Stimulated activated naive CD8-positive, alpha-beta T cell treated with anti-CD3 and anti-CD28 coated beads, Interleukin-15, amount 100 ng/mL, for 72 hours (primary cell): ENCODE measurements around the gene SLC46A3.
"Not testable (repeated sequence)": the region's sequence is repeated elsewhere in the genome, so short reads cannot be mapped to it uniquely, and the experiment has no call there.

Experiments
- ATAC-seq: fragments of 150-1000 bp; cut with Tn5 transposase; 2 replicates; pipeline ENCODE4 v1.10.0; 2021; ENCODE audit warnings: mild to moderate bottlenecking, moderate library complexity
- DNase-seq, 2 donors: peaks; one replicate each; pipeline ENCODE4 v3.0.0; 2021 to 2022
- H3K27ac Mint-ChIP-seq, 2 donors: one replicate each; pipeline ENCODE4 v1.8.0; 2022; ENCODE audit warnings: mild to moderate bottlenecking in 2 of 2, mixed read lengths in 2 of 2, moderate library complexity in 2 of 2
- H3K27me3 Mint-ChIP-seq: one replicate; pipeline ENCODE4 v1.8.0; 2022; ENCODE audit warnings: mixed read lengths
- H3K4me1 Mint-ChIP-seq: one replicate; pipeline ENCODE4 v1.8.0; 2022; ENCODE audit warnings: mild to moderate bottlenecking, mixed read lengths
- H3K4me3 Mint-ChIP-seq, 2 donors: one replicate each; pipeline ENCODE4 v1.8.0; 2022; ENCODE audit warnings: mild to moderate bottlenecking in 2 of 2, mixed read lengths in 2 of 2, moderate library complexity in 1 of 2
- H3K9me3 Mint-ChIP-seq, 2 donors: one replicate each; pipeline ENCODE4 v1.8.0; 2022; ENCODE audit warnings: mixed read lengths in 2 of 2

The SLC46A3 gene

GRCh38 chr13:28710161-28710560, 8.6 kb downstream of the SLC46A3 start:
- DNase-seq: no peak
- H3K27ac Mint-ChIP-seq: no peak overlapping the region
- H3K4me1 Mint-ChIP-seq: peaks cover 14% of the 10 kb centered on the region
- H3K9me3 Mint-ChIP-seq: no peaks in the 10 kb centered on the region
- no peak overlapping the region for H3K4me3 Mint-ChIP-seq
- H3K27me3 Mint-ChIP-seq: no peaks in the 10 kb centered on the region
- no peak for ATAC-seq

GRCh38 chr13:28707629-28708427, 10.9 kb downstream of the SLC46A3 start:
- Mint-ChIP-seq H3K4me3 (no peak overlapping the region), H3K27me3 (no peaks in the 10 kb centered on the region), H3K9me3 (no peaks in the 10 kb centered on the region), H3K27ac (no peak overlapping the region), H3K4me1 (peaks cover 9% of the 10 kb centered on the region)
- DNase-seq (peak; percentile 9 to 15), ATAC-seq (peak; percentile 98)

GRCh38 chr13:28705461-28706083, 13.2 kb downstream of the SLC46A3 start:
- H3K27ac Mint-ChIP-seq: no peak overlapping the region
- ATAC-seq (no peak), DNase-seq (no peak)
- peaks cover 9% of the 10 kb centered on the region for H3K4me1 Mint-ChIP-seq
- H3K4me3 Mint-ChIP-seq: no peak overlapping the region
- H3K27me3 Mint-ChIP-seq: no peaks in the 10 kb centered on the region
- no peaks in the 10 kb centered on the region for H3K9me3 Mint-ChIP-seq

GRCh38 chr13:28704919-28705318, 13.9 kb downstream of the SLC46A3 start:
- H3K4me1 Mint-ChIP-seq: peaks cover 9% of the 10 kb centered on the region
- DNase-seq: no peak

GRCh38 chr13:28704282-28704681, 14.5 kb downstream of the SLC46A3 start:
- H3K27ac Mint-ChIP-seq: no peak overlapping the region
- no peak for ATAC-seq

More at GRCh38 chr13:28704919-28705318, 13.9 kb downstream of the SLC46A3 start:
- no peak for ATAC-seq
- Mint-ChIP-seq H3K4me3 (no peak overlapping the region), H3K9me3 (no peaks in the 10 kb centered on the region), H3K27ac (no peak overlapping the region), H3K27me3 (no peaks in the 10 kb centered on the region)

GRCh38 chr13:28699246-28699645, 19.5 kb downstream of the SLC46A3 start:
- Mint-ChIP-seq H3K27me3 (no peaks in the 10 kb centered on the region), H3K4me1 (no peaks in the 10 kb centered on the region), H3K9me3 (no peaks in the 10 kb centered on the region), H3K4me3 (no peak overlapping the region), H3K27ac (peak overlapping the region in 1 of 2 donors; percentile 71)
- no peak for DNase-seq
- no peak for ATAC-seq

More at GRCh38 chr13:28704282-28704681, 14.5 kb downstream of the SLC46A3 start:
- H3K27me3 Mint-ChIP-seq: no peaks in the 10 kb centered on the region
- no peaks in the 10 kb centered on the region for H3K9me3 Mint-ChIP-seq
- peaks cover 9% of the 10 kb centered on the region for H3K4me1 Mint-ChIP-seq
- H3K4me3 Mint-ChIP-seq: no peak overlapping the region
- no peak for DNase-seq

- ATAC-seq: no peak
- H3K4me1 Mint-ChIP-seq: no peaks in the 10 kb centered on the region
- no peak overlapping the region for H3K27ac Mint-ChIP-seq
- no peak overlapping the region for H3K4me3 Mint-ChIP-seq
- H3K9me3 Mint-ChIP-seq: peaks cover 5 to 6% of the 10 kb centered on the region in 2 donors
- H3K27me3 Mint-ChIP-seq: no peaks in the 10 kb centered on the region
- no peak for DNase-seq
Measured at GRCh38 chr13:28697441-28697840, 21.3 kb downstream of the SLC46A3 start.

GRCh38 chr13:28693605-28694491, 24.9 kb downstream of the SLC46A3 start:
- peaks cover 24 to 33% of the 10 kb centered on the region in 2 donors for H3K9me3 Mint-ChIP-seq
- ATAC-seq, H3K27ac Mint-ChIP-seq, H3K4me3 Mint-ChIP-seq, H3K27me3 Mint-ChIP-seq, DNase-seq, H3K4me1 Mint-ChIP-seq: not testable (repeated sequence)

GRCh38 chr13:28685892-28686291, 32.9 kb downstream of the SLC46A3 start:
- H3K4me1 Mint-ChIP-seq: no peaks in the 10 kb centered on the region
- no peak for DNase-seq
- H3K9me3 Mint-ChIP-seq: peaks cover 9 to 14% of the 10 kb centered on the region in 2 donors
- H3K4me3 Mint-ChIP-seq: no peak overlapping the region
- H3K27me3 Mint-ChIP-seq: no peaks in the 10 kb centered on the region
- no peak for ATAC-seq
- no peak overlapping the region for H3K27ac Mint-ChIP-seq

GRCh38 chr13:28685114-28685513, 33.7 kb downstream of the SLC46A3 start:
- H3K9me3 Mint-ChIP-seq: peaks cover 8% of the 10 kb centered on the region in 2 donors
- ATAC-seq: no peak
- no peak overlapping the region for H3K27ac Mint-ChIP-seq
- H3K4me3 Mint-ChIP-seq: no peak overlapping the region
- H3K4me1 Mint-ChIP-seq: no peaks in the 10 kb centered on the region
- no peaks in the 10 kb centered on the region for H3K27me3 Mint-ChIP-seq
- DNase-seq: no peak

GRCh38 chr13:28684257-28684656, 34.5 kb downstream of the SLC46A3 start:
- no peak overlapping the region for H3K27ac Mint-ChIP-seq
- ATAC-seq: peak; percentile 15
- H3K4me3 Mint-ChIP-seq: no peak overlapping the region

GRCh38 chr13:28683169-28683568, 35.6 kb downstream of the SLC46A3 start:
- H3K4me3 Mint-ChIP-seq, H3K4me1 Mint-ChIP-seq, ATAC-seq, H3K9me3 Mint-ChIP-seq, DNase-seq, H3K27ac Mint-ChIP-seq, H3K27me3 Mint-ChIP-seq: not testable (repeated sequence)

More at GRCh38 chr13:28684257-28684656, 34.5 kb downstream of the SLC46A3 start:
- DNase-seq: no peak
- no peaks in the 10 kb centered on the region for H3K4me1 Mint-ChIP-seq
- H3K9me3 Mint-ChIP-seq: no peaks in the 10 kb centered on the region
- no peaks in the 10 kb centered on the region for H3K27me3 Mint-ChIP-seq

- DNase-seq: no peak
- Mint-ChIP-seq H3K9me3 (no peaks in the 10 kb centered on the region), H3K4me1 (no peaks in the 10 kb centered on the region), H3K4me3 (no peak overlapping the region), H3K27ac (no peak overlapping the region), H3K27me3 (no peaks in the 10 kb centered on the region)
- ATAC-seq: no peak
Measured at GRCh38 chr13:28680541-28680940, 38.2 kb downstream of the SLC46A3 start.

- H3K9me3 Mint-ChIP-seq: no peaks in the 10 kb centered on the region
- H3K27ac Mint-ChIP-seq: no peak overlapping the region
- ATAC-seq (no peak), DNase-seq (no peak)
- no peaks in the 10 kb centered on the region for H3K4me1 Mint-ChIP-seq
- H3K27me3 Mint-ChIP-seq: no peaks in the 10 kb centered on the region
- no peak overlapping the region for H3K4me3 Mint-ChIP-seq
Measured at GRCh38 chr13:28679628-28680027, 39.1 kb downstream of the SLC46A3 start.

- no peak overlapping the region for H3K4me3 Mint-ChIP-seq
- DNase-seq: no peak
- no peaks in the 10 kb centered on the region for H3K4me1 Mint-ChIP-seq
- H3K27me3 Mint-ChIP-seq: no peaks in the 10 kb centered on the region
- H3K27ac Mint-ChIP-seq: no peak overlapping the region
- no peaks in the 10 kb centered on the region for H3K9me3 Mint-ChIP-seq
- no peak for ATAC-seq
Measured at GRCh38 chr13:28678809-28679208, 40.0 kb downstream of the SLC46A3 start.
